GM18867 (cell line): Measurements from ENCODE around the gene C1QL3.

Source experiments
- ATAC-seq: cut with Tn5 transposase; IDR thresholded peaks from one replicate; pipeline ENCODE4 v1.9.1; 2021; ENCODE audit warnings: mild to moderate bottlenecking, moderate library complexity; ENCODE audit not compliant: unreplicated experiment

The C1QL3 gene

GRCh38 chr10:16497911-16498310 is 23.8 kb downstream of the C1QL3 start:
- no peak for ATAC-seq

GRCh38 chr10:16493884-16494536 is 27.7 kb downstream of the C1QL3 start:
- no peak for ATAC-seq

DNA sequence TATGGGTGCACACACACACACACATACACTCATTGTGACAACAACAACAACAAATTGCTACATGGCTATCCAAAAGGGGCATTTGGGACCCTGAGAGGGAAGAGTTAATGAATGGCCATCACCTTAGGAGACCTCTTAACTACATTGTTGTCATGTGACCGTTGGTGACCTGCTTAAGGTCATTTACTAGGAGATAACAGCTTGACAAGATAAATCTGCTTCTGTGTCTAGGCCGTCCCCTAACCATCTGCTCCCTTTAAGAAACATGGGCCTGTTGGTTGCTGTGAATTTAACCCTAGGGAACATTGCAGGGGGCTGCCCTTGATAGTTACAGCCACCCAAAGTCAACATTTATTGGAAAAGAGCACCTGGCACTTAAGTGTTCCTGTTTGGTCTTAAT is 29.7 kb downstream of the C1QL3 start:
- no peak for ATAC-seq

GRCh38 chr10:16490511-16490910 is 31.2 kb downstream of the C1QL3 start:
- ATAC-seq = no peak

GRCh38 chr10:16483241-16483917 is 38.3 kb downstream of the C1QL3 start:
- peak; percentile 72 for ATAC-seq

DNA sequence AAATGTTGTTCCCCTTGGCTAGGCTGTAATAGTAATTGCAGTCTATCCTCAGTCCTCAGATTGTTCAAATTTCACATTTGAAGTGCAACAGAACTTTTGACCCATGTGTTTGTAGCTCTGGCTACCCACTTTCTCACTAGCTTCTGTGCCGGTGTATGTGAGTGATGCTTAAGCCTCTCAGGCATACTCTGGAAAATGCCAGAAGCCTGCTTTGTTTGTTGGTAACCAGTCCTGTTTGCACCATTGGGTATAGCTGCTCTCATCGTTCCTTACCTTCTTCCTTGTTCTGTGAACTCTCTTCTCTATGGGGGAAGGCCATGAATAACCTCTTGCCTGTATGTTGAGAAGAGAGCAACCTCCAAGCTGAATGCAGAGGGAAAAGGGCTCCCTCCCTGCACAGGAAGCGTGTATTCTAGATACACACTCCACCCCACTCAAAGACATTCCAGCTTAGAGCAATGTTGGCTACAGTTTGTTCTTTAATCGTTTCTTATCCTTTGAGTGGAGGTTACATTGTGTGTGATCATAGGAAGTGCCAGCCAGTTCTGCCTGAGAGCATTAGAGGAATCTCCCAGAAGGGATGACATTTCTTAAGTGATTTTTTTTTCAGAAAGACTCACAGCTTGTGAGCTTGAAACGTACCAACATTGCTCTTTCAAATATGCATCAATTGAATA is 40.5 kb downstream of the C1QL3 start:
- no peak for ATAC-seq

DNA sequence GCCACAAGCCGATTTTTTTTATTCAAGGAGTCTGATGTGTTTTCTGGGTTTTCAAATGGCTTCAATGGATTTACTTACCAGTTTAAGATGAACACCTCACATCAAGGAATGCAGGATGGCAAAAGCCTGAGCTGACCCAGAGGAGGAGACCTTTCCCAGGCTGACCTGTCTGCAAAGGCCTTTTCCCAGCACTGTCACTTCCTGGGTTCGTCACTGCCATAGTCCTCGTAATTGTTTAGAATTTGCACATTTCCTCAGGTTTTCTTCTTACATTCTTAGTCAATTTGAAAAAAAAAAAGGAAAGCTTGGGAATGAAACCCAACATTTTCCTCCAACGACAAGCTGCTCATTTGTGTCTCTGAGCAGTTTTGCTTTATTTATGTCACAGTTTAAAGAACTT is 42.9 kb downstream of the C1QL3 start:
- no peak for ATAC-seq

GRCh38 chr10:16477757-16478156 is 43.9 kb downstream of the C1QL3 start:
- no peak for ATAC-seq

GRCh38 chr10:16472828-16473227 is 48.9 kb downstream of the C1QL3 start:
- no peak for ATAC-seq

DNA sequence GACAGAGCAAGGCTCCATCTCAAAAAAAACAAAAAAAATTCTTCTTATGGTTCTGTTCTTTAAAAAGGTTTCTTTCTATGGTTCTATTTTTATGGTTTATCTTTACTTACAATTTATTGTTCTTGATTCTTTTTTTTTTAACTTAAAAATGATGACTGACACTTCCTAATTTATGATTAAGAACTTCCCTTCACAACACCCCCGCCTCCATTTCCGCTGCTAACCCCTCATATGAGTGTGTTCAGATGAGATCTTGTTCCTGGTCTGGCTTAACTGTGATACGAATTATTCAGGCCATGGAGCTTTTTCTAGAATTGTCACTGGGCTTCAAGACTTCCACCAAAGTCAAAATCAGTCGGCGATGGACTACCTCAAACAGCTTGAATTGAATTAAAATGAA is 50.9 kb downstream of the C1QL3 start:
- no peak for ATAC-seq

GRCh38 chr10:16466001-16466400 is 55.7 kb downstream of the C1QL3 start:
- ATAC-seq = no peak
